ENCODE measurements around the gene ACSS3.

The ACSS3 gene

GRCh38 chr12:81136519-81136918 lies 58.6 kb downstream of the ACSS3 start:
- no peak for DNase-seq
- no peaks in the 10 kb centered on the region for H3K36me3 ChIP-seq (ENCODE audit: control insufficient read depth, insufficient read depth, low read length)
- H3K27me3 ChIP-seq (replicated peaks; ENCODE audit: control insufficient read depth, insufficient read depth, low read length, poor library complexity, severe bottlenecking) = no peaks in the 10 kb centered on the region
- H3K4me3 ChIP-seq (ENCODE audit: insufficient read depth, low read depth, low read length, poor library complexity, severe bottlenecking) = no peak overlapping the region
- no peaks in the 10 kb centered on the region for H3K4me1 ChIP-seq (ENCODE audit: control insufficient read depth, insufficient read depth, low read length, poor library complexity, severe bottlenecking)
- no peaks in the 10 kb centered on the region for H3K9me3 ChIP-seq (ENCODE audit: control insufficient read depth, low read length)
- no peak overlapping the region for H3K27ac ChIP-seq (ENCODE audit: insufficient read depth, low read length, poor library complexity, severe bottlenecking)

- no peak for DNase-seq
- Histone ChIP-seq H3K4me3 (ENCODE audit: insufficient read depth, low read depth, low read length, poor library complexity, severe bottlenecking) (no peak overlapping the region), H3K27ac (ENCODE audit: insufficient read depth, low read length, poor library complexity, severe bottlenecking) (no peak overlapping the region), H3K4me1 (ENCODE audit: control insufficient read depth, insufficient read depth, low read length, poor library complexity, severe bottlenecking) (no peaks in the 10 kb centered on the region), H3K27me3 (replicated peaks; ENCODE audit: control insufficient read depth, insufficient read depth, low read length, poor library complexity, severe bottlenecking) (no peaks in the 10 kb centered on the region), H3K9me3 (ENCODE audit: control insufficient read depth, low read length) (no peaks in the 10 kb centered on the region), H3K36me3 (ENCODE audit: control insufficient read depth, insufficient read depth, low read length) (no peaks in the 10 kb centered on the region)
Measured at GRCh38 chr12:81137801-81138200, 59.9 kb downstream of the ACSS3 start.

DNA sequence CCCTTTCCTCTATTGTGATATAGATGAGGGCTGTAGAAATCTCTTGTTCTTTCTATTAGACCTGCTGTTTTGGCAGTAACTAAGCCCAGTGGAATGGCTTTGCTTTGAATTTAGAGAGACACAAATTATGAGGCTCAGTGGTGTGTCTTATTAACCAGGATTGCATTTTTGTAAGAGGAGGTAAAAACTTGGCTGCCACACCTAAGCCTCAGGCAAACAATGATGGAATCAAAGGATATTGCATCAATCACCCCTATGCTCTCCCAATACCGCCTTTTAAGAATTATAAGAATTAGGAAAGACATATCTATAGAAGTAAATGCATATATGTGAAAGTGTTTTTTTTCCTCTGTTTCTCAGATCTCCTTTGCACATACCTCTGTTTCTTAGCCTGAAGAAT lies 63.3 kb downstream of the ACSS3 start:
- no peaks in the 10 kb centered on the region for H3K36me3 ChIP-seq (ENCODE audit: control insufficient read depth, insufficient read depth, low read length)
- DNase-seq = no peak
- H3K27me3 ChIP-seq (replicated peaks; ENCODE audit: control insufficient read depth, insufficient read depth, low read length, poor library complexity, severe bottlenecking) = no peaks in the 10 kb centered on the region
- no peaks in the 10 kb centered on the region for H3K9me3 ChIP-seq (ENCODE audit: control insufficient read depth, low read length)
- H3K27ac ChIP-seq (ENCODE audit: insufficient read depth, low read length, poor library complexity, severe bottlenecking) = no peak overlapping the region
- no peak overlapping the region for H3K4me3 ChIP-seq (ENCODE audit: insufficient read depth, low read depth, low read length, poor library complexity, severe bottlenecking)
- H3K4me1 ChIP-seq (ENCODE audit: control insufficient read depth, insufficient read depth, low read length, poor library complexity, severe bottlenecking) = no peaks in the 10 kb centered on the region

GRCh38 chr12:81143057-81143456 lies 65.2 kb downstream of the ACSS3 start:
- Histone ChIP-seq H3K4me3 (ENCODE audit: insufficient read depth, low read depth, low read length, poor library complexity, severe bottlenecking) (no peak overlapping the region), H3K27me3 (replicated peaks; ENCODE audit: control insufficient read depth, insufficient read depth, low read length, poor library complexity, severe bottlenecking) (no peaks in the 10 kb centered on the region), H3K9me3 (ENCODE audit: control insufficient read depth, low read length) (no peaks in the 10 kb centered on the region), H3K4me1 (ENCODE audit: control insufficient read depth, insufficient read depth, low read length, poor library complexity, severe bottlenecking) (no peaks in the 10 kb centered on the region), H3K27ac (ENCODE audit: insufficient read depth, low read length, poor library complexity, severe bottlenecking) (no peak overlapping the region), H3K36me3 (ENCODE audit: control insufficient read depth, insufficient read depth, low read length) (no peaks in the 10 kb centered on the region)
- DNase-seq = no peak

DNA sequence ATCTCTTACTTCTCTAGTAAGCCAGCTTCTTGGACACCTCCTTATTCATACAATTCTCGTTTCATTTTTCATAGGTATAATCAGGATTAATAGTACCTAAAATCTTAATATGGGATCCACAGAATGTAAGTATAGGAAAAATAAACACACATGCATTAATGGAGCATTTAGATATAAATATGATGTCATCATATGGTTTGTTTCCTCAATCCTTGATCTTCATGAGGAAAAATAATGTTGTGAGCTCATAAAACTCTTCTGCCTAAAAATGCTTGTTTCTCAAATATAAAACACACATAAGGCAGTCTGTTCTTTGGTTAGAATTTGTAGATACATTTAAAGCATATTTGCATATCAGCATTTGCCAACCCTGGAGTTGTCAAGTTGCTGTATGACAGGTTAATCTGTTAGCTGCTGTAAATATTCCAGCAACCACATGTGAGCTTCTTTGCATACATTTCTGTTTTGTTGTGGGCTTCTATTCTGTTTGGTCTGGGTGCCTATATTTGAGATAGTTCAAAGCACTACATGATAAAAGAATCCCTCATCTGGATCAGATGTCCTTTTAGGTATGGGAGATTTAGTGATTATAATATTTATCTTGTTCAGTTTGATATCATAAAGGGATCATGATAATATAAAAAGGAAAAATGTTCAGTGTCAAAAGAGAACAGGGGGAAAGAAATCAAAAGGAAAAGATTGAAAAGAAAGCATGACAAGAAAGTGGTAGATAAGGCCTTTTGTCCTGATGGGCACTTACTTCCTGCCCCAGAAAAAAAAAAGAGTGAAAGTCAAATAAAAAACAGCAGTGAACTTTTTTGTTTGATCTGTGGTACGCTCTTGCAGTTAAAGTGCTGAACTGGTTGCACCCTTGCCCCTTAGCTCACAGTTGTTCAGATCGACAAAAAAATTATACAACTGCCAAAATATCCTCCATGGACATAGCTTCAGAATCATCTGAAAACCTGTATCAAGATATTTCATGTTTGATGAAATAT lies 68.6 kb downstream of the ACSS3 start:
- no peak for DNase-seq
- Histone ChIP-seq H3K9me3 (ENCODE audit: control insufficient read depth, low read length) (no peaks in the 10 kb centered on the region), H3K4me1 (ENCODE audit: control insufficient read depth, insufficient read depth, low read length, poor library complexity, severe bottlenecking) (no peaks in the 10 kb centered on the region), H3K27me3 (replicated peaks; ENCODE audit: control insufficient read depth, insufficient read depth, low read length, poor library complexity, severe bottlenecking) (no peaks in the 10 kb centered on the region), H3K4me3 (ENCODE audit: insufficient read depth, low read depth, low read length, poor library complexity, severe bottlenecking) (no peak overlapping the region), H3K36me3 (ENCODE audit: control insufficient read depth, insufficient read depth, low read length) (no peaks in the 10 kb centered on the region), H3K27ac (ENCODE audit: insufficient read depth, low read length, poor library complexity, severe bottlenecking) (no peak overlapping the region)

GRCh38 chr12:81147292-81147919 lies 69.5 kb downstream of the ACSS3 start:
- H3K4me3 ChIP-seq (ENCODE audit: insufficient read depth, low read depth, low read length, poor library complexity, severe bottlenecking) = no peak overlapping the region
- H3K27ac ChIP-seq (ENCODE audit: insufficient read depth, low read length, poor library complexity, severe bottlenecking) = no peak overlapping the region
- H3K9me3 ChIP-seq (ENCODE audit: control insufficient read depth, low read length) = no peaks in the 10 kb centered on the region
- DNase-seq = no peak
- H3K4me1 ChIP-seq (ENCODE audit: control insufficient read depth, insufficient read depth, low read length, poor library complexity, severe bottlenecking) = no peaks in the 10 kb centered on the region
- no peaks in the 10 kb centered on the region for H3K36me3 ChIP-seq (ENCODE audit: control insufficient read depth, insufficient read depth, low read length)
- no peaks in the 10 kb centered on the region for H3K27me3 ChIP-seq (replicated peaks; ENCODE audit: control insufficient read depth, insufficient read depth, low read length, poor library complexity, severe bottlenecking)

DNA sequence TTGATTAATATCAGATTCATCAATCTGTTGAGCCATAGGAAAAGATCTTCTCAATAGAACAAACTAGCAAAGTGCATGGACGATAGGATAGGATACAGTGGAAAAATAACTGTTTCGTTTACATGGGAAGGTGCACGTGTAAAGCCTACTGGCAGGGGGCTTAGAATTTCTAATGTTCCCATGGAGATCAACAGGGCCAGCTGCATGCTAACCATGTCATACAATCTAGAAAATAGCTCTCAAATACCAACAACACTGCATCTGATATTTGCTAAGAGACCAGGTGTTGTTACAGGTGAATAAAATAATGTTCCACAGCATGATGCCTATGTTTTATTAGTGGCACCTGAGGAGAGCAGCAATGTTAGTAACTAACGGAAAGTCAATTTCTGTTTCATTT lies 72.5 kb downstream of the ACSS3 start:
- no peak for DNase-seq
- Histone ChIP-seq H3K4me1 (ENCODE audit: control insufficient read depth, insufficient read depth, low read length, poor library complexity, severe bottlenecking) (no peaks in the 10 kb centered on the region), H3K4me3 (ENCODE audit: insufficient read depth, low read depth, low read length, poor library complexity, severe bottlenecking) (no peak overlapping the region), H3K36me3 (ENCODE audit: control insufficient read depth, insufficient read depth, low read length) (no peaks in the 10 kb centered on the region), H3K27ac (ENCODE audit: insufficient read depth, low read length, poor library complexity, severe bottlenecking) (no peak overlapping the region), H3K9me3 (ENCODE audit: control insufficient read depth, low read length) (no peaks in the 10 kb centered on the region), H3K27me3 (replicated peaks; ENCODE audit: control insufficient read depth, insufficient read depth, low read length, poor library complexity, severe bottlenecking) (no peaks in the 10 kb centered on the region)

DNA sequence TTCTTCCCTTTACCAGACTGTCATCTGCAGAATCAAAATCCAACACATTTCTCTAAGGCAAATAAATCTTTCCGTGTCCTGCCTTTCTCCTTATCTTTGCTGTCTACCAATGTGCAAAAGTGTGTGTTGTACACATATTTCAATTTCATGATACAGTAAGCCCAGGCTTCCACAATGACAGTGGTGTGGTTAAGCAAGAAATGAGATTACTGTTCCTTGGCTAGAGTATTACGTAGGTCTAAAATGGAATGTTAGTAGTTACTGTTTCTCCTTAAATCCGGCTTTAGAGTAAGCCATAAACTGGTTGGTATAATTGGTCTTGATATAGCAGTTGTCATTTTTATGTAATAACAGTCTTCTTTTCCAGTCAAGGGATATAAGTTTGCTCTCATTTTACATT lies 82.0 kb downstream of the ACSS3 start:
- Histone ChIP-seq H3K4me1 (ENCODE audit: control insufficient read depth, insufficient read depth, low read length, poor library complexity, severe bottlenecking) (no peaks in the 10 kb centered on the region), H3K4me3 (ENCODE audit: insufficient read depth, low read depth, low read length, poor library complexity, severe bottlenecking) (no peak overlapping the region), H3K27ac (ENCODE audit: insufficient read depth, low read length, poor library complexity, severe bottlenecking) (no peak overlapping the region), H3K36me3 (ENCODE audit: control insufficient read depth, insufficient read depth, low read length) (no peaks in the 10 kb centered on the region), H3K27me3 (replicated peaks; ENCODE audit: control insufficient read depth, insufficient read depth, low read length, poor library complexity, severe bottlenecking) (no peaks in the 10 kb centered on the region), H3K9me3 (ENCODE audit: control insufficient read depth, low read length) (no peaks in the 10 kb centered on the region)
- DNase-seq = no peak

- H3K36me3 ChIP-seq (ENCODE audit: control insufficient read depth, insufficient read depth, low read length) = no peaks in the 10 kb centered on the region
- H3K9me3 ChIP-seq (ENCODE audit: control insufficient read depth, low read length) = no peaks in the 10 kb centered on the region
- H3K27me3 ChIP-seq (replicated peaks; ENCODE audit: control insufficient read depth, insufficient read depth, low read length, poor library complexity, severe bottlenecking) = no peaks in the 10 kb centered on the region
- no peaks in the 10 kb centered on the region for H3K4me1 ChIP-seq (ENCODE audit: control insufficient read depth, insufficient read depth, low read length, poor library complexity, severe bottlenecking)
- no peak overlapping the region for H3K4me3 ChIP-seq (ENCODE audit: insufficient read depth, low read depth, low read length, poor library complexity, severe bottlenecking)
- H3K27ac ChIP-seq (ENCODE audit: insufficient read depth, low read length, poor library complexity, severe bottlenecking) = no peak overlapping the region
- no peak for DNase-seq
Measured at GRCh38 chr12:81161680-81162079, 83.8 kb downstream of the ACSS3 start.

All from effector memory CD4-positive, alpha-beta T cell (primary cell).